BJ (cell line): Measurements from ENCODE around the gene EHD1. TPM values are rescaled to one million over a fixed set of nuclear protein-coding genes. Genes with fewer than 3 reads are reported as not detected.
"Not testable (repeated sequence)": the region's sequence is repeated elsewhere in the genome, so short reads cannot be mapped to it uniquely, and the experiment has no call there.

Experiments used
- CTCF ChIA-PET: fragments of 350-600 bp; formaldehyde crosslinking; extraction: SDS; loops from one replicate; lab custom pipeline; 2021; ENCODE audit warnings: antibody characterized with exemption, inconsistent platforms; lab: Yijun Ruan, JAX
- POLR2A ChIA-PET: fragments of 300-600 bp; sonication (Branson Sonifier 250); formaldehyde crosslinking; extraction: SDS; loops from one replicate; lab custom pipeline; 2021; ENCODE audit warnings: antibody characterized with exemption; lab: Charles Lee
- DNase-seq: peaks from one replicate; pipeline ENCODE4 v3.0.0-alpha.2; 2011; ENCODE audit warnings: low read depth
- H3K27me3 ChIP-seq: 2 replicates; pipeline ENCODE4 v1.6.0; 2011; ENCODE audit warnings: low read length; ENCODE audit not compliant: control insufficient read depth, insufficient read depth
- H3K36me3 ChIP-seq: 2 replicates; pipeline ENCODE4 v1.5.1; 2011; ENCODE audit warnings: low read length; ENCODE audit not compliant: control insufficient read depth, insufficient read depth
- H3K4me3 ChIP-seq: 2 replicates; pipeline ENCODE4 v1.5.1; 2011; ENCODE audit warnings: low read depth, mild to moderate bottlenecking, control low read depth, low read length
- polyA plus RNA-seq: library from polyadenylated mRNA; depleted of rRNA; stranded (reverse); fragments of >200 nt; gene quantifications from 2 replicates; pipeline ENCODE4 v1.2.3, GENCODE V29; 2011
- TF ChIP-seq, protein P1 (sequence below): IDR thresholded peaks from 2 replicates; pipeline ENCODE4 v1.5.1; 2011; ENCODE audit warnings: low read depth, mild to moderate bottlenecking, control low read depth, inconsistent platforms, low read length, moderate library complexity; ENCODE audit not compliant: insufficient read depth

Gene EHD1
- polyA plus RNA-seq, 1 experiment = 191 TPM

DNA sequence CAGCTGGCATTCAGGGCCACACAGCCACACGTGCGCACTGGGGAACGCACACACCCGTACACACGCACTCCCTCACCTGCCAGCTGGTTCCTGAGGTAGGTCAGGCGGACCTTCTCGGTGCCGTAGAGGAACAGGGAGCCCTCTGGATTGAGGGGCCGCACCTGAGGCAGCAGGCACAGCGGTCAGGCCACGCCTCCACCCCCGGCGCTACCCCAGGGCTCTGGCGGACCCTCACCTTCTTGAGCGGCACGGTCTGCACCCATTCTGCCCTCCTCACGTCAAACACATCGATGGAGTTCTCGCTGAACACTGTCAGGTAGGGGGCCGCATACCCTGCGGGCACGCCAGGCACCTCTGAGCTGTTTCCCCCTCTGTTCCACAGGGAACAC is 51.0 kb downstream of the EHD1 start:
- Histone ChIP-seq H3K27me3 (peaks cover 2% of the 10 kb centered on the region), H3K36me3 (no peaks in the 10 kb centered on the region), H3K4me3 (no peak overlapping the region)
- TF ChIP-seq, protein P1, sequence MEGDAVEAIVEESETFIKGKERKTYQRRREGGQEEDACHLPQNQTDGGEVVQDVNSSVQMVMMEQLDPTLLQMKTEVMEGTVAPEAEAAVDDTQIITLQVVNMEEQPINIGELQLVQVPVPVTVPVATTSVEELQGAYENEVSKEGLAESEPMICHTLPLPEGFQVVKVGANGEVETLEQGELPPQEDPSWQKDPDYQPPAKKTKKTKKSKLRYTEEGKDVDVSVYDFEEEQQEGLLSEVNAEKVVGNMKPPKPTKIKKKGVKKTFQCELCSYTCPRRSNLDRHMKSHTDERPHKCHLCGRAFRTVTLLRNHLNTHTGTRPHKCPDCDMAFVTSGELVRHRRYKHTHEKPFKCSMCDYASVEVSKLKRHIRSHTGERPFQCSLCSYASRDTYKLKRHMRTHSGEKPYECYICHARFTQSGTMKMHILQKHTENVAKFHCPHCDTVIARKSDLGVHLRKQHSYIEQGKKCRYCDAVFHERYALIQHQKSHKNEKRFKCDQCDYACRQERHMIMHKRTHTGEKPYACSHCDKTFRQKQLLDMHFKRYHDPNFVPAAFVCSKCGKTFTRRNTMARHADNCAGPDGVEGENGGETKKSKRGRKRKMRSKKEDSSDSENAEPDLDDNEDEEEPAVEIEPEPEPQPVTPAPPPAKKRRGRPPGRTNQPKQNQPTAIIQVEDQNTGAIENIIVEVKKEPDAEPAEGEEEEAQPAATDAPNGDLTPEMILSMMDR = no peak
- ChIA-PET POLR2A (no interaction called here), CTCF (no interaction called here)
- DNase-seq = no peak

DNA sequence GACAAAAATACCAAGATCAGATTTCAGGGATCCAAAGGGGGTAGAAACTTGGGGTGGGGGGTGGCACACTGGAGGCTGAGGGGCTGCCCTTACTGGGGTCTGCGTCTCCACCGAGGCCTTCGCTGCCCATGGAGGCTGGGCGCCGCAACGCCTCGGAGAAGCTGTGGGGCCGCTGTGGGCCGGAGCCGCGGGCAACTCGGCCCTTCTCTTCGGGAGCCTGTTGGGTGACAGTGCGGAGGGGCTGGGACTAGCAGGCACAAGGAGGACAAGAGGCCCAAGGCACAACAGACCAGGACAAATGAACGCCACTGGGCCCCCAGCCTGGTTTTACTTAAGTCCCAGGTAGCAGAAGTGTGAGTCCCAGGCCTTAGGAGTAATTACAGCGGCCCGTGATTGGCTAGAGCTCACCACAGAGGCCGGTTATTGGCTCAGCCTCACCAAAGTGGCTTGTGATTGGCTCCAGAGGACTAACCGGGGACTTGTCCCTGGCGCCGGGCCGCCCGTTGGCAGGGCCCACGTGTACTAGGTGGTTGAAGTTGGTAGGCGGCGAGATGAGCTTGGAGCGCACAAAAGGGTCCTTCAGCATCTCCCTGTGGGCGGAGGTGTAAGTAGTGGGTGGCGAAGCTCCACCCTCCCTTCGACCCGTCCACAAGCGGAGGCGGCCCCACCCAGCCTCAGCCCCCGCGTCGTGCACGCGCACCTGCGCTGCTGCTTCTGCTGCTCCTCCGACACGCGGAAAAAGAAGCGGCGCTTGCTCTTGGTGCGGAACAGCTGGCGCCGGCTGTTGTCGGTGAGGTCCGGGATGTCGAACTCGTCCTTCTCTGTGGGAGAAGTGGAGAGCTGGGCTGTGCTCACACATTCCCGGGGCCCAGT is 51.6 kb downstream of the EHD1 start:
- Histone ChIP-seq H3K36me3 (no peaks in the 10 kb centered on the region), H3K4me3 (no peak overlapping the region), H3K27me3 (peaks cover 2% of the 10 kb centered on the region)
- POLR2A ChIA-PET = no interaction called here
- TF ChIP-seq, protein P1 = no peak
- no peak for DNase-seq
- CTCF ChIA-PET = no interaction called here

DNA sequence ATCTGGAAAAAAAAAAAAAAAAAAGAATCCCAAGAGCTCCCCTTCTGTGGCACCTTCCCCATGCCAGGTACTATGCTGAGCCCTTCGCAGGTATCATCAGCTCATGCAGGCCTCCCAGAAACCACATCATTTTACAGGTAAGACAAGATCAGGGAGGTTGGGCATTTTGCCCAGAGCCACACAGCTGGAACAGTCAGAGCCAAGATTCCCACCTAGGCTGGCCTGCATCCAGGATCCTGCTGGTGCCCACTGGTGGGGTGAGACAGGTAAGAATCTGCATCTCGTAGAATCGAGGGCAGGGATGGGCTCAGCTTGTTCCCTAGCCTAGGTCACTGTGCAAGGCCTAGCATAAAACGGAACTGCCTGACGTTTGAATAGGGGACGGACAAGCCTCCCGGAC is 52.4 kb downstream of the EHD1 start:
- POLR2A ChIA-PET = no interaction called here
- no peak overlapping the region for H3K4me3 ChIP-seq
- DNase-seq = no peak
- H3K27me3 ChIP-seq = peaks cover 2% of the 10 kb centered on the region
- TF ChIP-seq, protein P1 = no peak
- no peaks in the 10 kb centered on the region for H3K36me3 ChIP-seq
- CTCF ChIA-PET = interaction anchor here (0.6 kb wide), 1 partner anchor 52 kb away, joined by 4 read pairs; the partner anchor contains the start of gene EHD1

DNA sequence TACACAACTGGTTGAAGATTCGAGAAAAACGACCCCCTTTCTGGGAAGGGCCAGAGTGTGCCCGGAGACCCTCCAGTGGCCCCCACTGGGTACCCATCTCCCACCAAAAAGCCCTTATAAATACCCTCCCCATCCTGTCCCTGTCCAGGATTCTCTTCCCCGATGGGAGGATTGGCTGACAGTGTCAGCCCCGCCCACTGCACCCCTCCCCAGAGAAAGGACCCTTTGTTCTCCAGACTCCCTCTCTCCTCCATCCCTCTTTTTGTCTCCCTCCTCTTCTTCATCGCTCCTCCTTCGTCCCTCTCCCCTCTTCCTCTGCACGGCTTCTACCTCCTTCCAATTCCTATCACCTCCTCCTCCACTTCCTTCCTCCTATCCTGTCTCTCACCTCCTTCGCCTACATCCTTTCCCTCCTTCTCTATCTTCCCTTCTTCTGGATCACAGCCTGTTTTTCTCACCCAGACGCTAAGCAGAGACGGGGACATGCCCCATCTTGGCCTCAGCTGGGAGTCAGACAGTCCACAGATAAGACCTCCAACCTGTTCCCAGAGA is 54.8 kb downstream of the EHD1 start:
- Histone ChIP-seq H3K4me3 (no peak overlapping the region), H3K36me3 (no peaks in the 10 kb centered on the region), H3K27me3 (peaks cover 2% of the 10 kb centered on the region; the same call in 1 of the 2 replicates)
- ChIA-PET CTCF (interaction anchor here (0.8 kb wide), 1 partner anchor 11 kb away, joined by 6 read pairs; no protein-coding TSS in a partner anchor), POLR2A (no interaction called here)
- DNase-seq = no peak
- TF ChIP-seq, protein P1 = no peak

GRCh38 chr11:64817476-64817875 is 60.9 kb downstream of the EHD1 start:
- no peaks in the 10 kb centered on the region for H3K36me3 ChIP-seq
- TF ChIP-seq, protein P1 = no peak
- H3K4me3 ChIP-seq = no peak overlapping the region
- no peaks in the 10 kb centered on the region for H3K27me3 ChIP-seq
- ChIA-PET POLR2A (no interaction called here), CTCF (interaction anchor here (0.6 kb wide), 1 partner anchor 962 kb away, joined by 3 read pairs; no protein-coding TSS in a partner anchor)
- no peak for DNase-seq

- CTCF ChIA-PET, POLR2A ChIA-PET: not testable (repeated sequence)
Measured at GRCh38 chr11:64815433-64815832, 63.0 kb downstream of the EHD1 start.

More at GRCh38 chr11:64815433-64815832, 63.0 kb downstream of the EHD1 start:
- not testable (repeated sequence) for H3K27me3 ChIP-seq, H3K36me3 ChIP-seq, DNase-seq, H3K4me3 ChIP-seq
